Measurements from ENCODE around the gene WNT3A.

WNT3A gene

DNA sequence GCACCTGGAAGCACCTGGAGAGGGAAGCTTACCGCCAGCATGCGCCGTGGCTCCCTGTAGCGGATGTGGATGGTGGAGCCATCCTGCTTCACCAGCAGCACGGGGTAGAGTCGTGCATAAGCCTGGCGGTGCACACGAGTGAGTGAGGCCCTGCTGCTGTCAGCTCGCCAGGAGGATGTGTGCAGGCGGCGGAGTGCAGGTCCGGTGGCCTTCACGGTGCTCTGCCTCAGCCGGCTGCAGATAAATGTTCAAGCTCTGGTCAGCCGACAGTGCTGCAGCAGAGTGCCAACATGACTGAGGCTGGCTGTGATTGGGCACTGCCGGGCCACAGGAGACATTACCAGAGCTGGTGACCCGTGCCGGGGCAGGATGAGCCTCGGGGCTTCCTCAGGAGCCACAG, 100.8 kb downstream of the WNT3A start:
- H3K9me3 ChIP-seq (replicated peaks; ENCODE audit: insufficient read depth, low read length): no peaks in the 10 kb centered on the region
- no peak for TF ChIP-seq EZH2 (optimal IDR thresholded peaks at IDR 0.05; ENCODE audit: low read depth, low read length)
- no peaks in the 10 kb centered on the region for H4K20me1 ChIP-seq (ENCODE audit: insufficient read depth, low read length)
- no peak overlapping the region for H3K9ac ChIP-seq (ENCODE audit: low read length)
- no peak overlapping the region for H3K27ac ChIP-seq (ENCODE audit: low read length)
- H2AFZ ChIP-seq (ENCODE audit: low read length): no peak overlapping the region
- peaks cover 35% of the 10 kb centered on the region for H3F3A ChIP-seq (ENCODE audit: insufficient read depth, low read length)
- H3K27me3 ChIP-seq (replicated peaks; ENCODE audit: insufficient read depth, low read length): no peaks in the 10 kb centered on the region
- peaks cover 46% of the 10 kb centered on the region for H3K79me2 ChIP-seq (ENCODE audit: low read length)
- no peaks in the 10 kb centered on the region for H3K9me2 ChIP-seq (replicated peaks; ENCODE audit: insufficient read depth, low read length)
- H3K4me1 ChIP-seq (ENCODE audit: low read length): peaks cover 32% of the 10 kb centered on the region
- H3K4me3 ChIP-seq (ENCODE audit: low read length): no peak overlapping the region
- H3K36me3 ChIP-seq (replicated peaks; ENCODE audit: insufficient read depth, low read length): 0 out of 2 replicates have a peak, but pooled peaks cover 3% of the 10 kb centered on the region
- H3K4me2 ChIP-seq (ENCODE audit: low read depth, low read length): peak overlapping the region; percentile 99; the same call in 1 of the 2 replicates
- DNase-seq: no peak

DNA sequence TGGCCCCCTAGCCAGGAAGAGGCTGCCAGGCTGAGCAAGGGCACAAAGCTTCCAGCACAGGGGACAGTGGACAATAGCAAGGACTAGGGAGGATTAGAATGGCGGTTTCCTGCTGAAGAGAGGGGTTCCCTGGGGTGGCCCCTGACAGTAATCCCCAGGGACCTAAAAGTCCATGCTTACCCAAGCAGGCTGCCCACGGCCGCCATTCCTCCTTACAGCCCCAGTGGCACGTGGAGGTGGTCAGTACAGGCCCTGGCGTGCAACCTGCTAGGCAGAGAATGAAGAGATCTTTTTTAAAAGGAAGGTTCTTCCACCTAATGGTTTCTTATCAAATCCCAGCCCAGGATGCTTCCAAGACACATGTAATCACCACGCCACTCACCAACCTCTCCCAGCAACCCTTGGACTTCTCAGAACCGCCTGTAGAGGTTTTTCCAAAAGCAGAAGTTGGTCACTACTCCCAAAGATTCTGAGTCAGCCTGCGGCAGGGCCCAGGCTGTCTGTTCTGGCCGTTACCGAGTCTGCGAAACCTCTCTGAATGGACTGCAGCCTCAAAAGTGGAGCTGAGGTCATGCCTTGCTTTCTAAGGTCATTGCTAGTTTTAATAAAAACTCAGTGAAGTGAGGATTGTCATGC, 101.4 kb downstream of the WNT3A start:
- Histone ChIP-seq H4K20me1 (ENCODE audit: insufficient read depth, low read length) (no peaks in the 10 kb centered on the region), H3K27ac (ENCODE audit: low read length) (peak overlapping the region; percentile 59; the same call in 1 of the 2 replicates), H3K4me3 (ENCODE audit: low read length) (peak overlapping the region; percentile 100), H3K4me1 (ENCODE audit: low read length) (peaks cover 35% of the 10 kb centered on the region), H3K27me3 (replicated peaks; ENCODE audit: insufficient read depth, low read length) (no peaks in the 10 kb centered on the region), H2AFZ (ENCODE audit: low read length) (no peak overlapping the region), H3K9me3 (replicated peaks; ENCODE audit: insufficient read depth, low read length) (no peaks in the 10 kb centered on the region), H3F3A (ENCODE audit: insufficient read depth, low read length) (peaks cover 31% of the 10 kb centered on the region), H3K36me3 (replicated peaks; ENCODE audit: insufficient read depth, low read length) (0 out of 2 replicates have a peak, but pooled peaks cover 3% of the 10 kb centered on the region), H3K9me2 (replicated peaks; ENCODE audit: insufficient read depth, low read length) (no peaks in the 10 kb centered on the region), H3K9ac (ENCODE audit: low read length) (peak overlapping the region; percentile 99), H3K79me2 (ENCODE audit: low read length) (peaks cover 42% of the 10 kb centered on the region), H3K4me2 (ENCODE audit: low read depth, low read length) (peak overlapping the region; percentile 99)
- no peak for DNase-seq
- TF ChIP-seq EZH2 (optimal IDR thresholded peaks at IDR 0.05; ENCODE audit: low read depth, low read length) (no peak), EZH2phosphoT487 (IDR thresholded peaks at IDR 0.05; ENCODE audit: low read length) (no peak)
- TF ChIP-seq, protein P1, sequence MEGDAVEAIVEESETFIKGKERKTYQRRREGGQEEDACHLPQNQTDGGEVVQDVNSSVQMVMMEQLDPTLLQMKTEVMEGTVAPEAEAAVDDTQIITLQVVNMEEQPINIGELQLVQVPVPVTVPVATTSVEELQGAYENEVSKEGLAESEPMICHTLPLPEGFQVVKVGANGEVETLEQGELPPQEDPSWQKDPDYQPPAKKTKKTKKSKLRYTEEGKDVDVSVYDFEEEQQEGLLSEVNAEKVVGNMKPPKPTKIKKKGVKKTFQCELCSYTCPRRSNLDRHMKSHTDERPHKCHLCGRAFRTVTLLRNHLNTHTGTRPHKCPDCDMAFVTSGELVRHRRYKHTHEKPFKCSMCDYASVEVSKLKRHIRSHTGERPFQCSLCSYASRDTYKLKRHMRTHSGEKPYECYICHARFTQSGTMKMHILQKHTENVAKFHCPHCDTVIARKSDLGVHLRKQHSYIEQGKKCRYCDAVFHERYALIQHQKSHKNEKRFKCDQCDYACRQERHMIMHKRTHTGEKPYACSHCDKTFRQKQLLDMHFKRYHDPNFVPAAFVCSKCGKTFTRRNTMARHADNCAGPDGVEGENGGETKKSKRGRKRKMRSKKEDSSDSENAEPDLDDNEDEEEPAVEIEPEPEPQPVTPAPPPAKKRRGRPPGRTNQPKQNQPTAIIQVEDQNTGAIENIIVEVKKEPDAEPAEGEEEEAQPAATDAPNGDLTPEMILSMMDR (IDR thresholded peaks at IDR 0.05; ENCODE audit: low read length): no peak

DNA sequence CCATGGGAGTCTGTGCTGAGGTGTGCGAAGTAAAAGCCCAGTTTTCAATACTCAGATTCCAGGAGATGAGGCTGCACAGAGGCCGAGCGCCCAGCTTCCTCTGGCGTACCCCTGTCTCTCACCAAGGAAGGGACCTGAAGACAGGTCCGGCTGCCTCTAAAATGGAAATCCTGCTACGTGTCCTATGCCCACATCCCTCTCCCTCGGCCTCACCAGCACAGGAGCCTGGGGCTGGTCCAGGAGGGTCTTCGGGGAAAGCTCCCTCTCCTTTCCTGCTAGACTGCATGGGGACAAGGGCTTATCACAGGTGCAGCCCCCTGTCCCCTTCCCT, 101.9 kb downstream of the WNT3A start:
- Histone ChIP-seq H3K79me2 (ENCODE audit: low read length) (peaks cover 42% of the 10 kb centered on the region), H3K27ac (ENCODE audit: low read length) (peak overlapping the region; percentile 59), H3K4me3 (ENCODE audit: low read length) (peak overlapping the region; percentile 100), H3K9me3 (replicated peaks; ENCODE audit: insufficient read depth, low read length) (no peaks in the 10 kb centered on the region), H3K4me2 (ENCODE audit: low read depth, low read length) (peak overlapping the region; percentile 99), H3K9me2 (replicated peaks; ENCODE audit: insufficient read depth, low read length) (no peaks in the 10 kb centered on the region), H2AFZ (ENCODE audit: low read length) (peak overlapping the region; percentile 85), H3K4me1 (ENCODE audit: low read length) (peaks cover 34% of the 10 kb centered on the region), H4K20me1 (ENCODE audit: insufficient read depth, low read length) (no peaks in the 10 kb centered on the region), H3K36me3 (replicated peaks; ENCODE audit: insufficient read depth, low read length) (0 out of 2 replicates have a peak, but pooled peaks cover 3% of the 10 kb centered on the region), H3K27me3 (replicated peaks; ENCODE audit: insufficient read depth, low read length) (no peaks in the 10 kb centered on the region), H3F3A (ENCODE audit: insufficient read depth, low read length) (peaks cover 30% of the 10 kb centered on the region), H3K9ac (ENCODE audit: low read length) (peak overlapping the region; percentile 99)
- TF ChIP-seq EZH2 (optimal IDR thresholded peaks at IDR 0.05; ENCODE audit: low read depth, low read length): no peak
- TF ChIP-seq EZH2phosphoT487 (IDR thresholded peaks at IDR 0.05; ENCODE audit: low read length): no peak
- TF ChIP-seq, protein P1 (IDR thresholded peaks at IDR 0.05; ENCODE audit: low read length): no peak
- DNase-seq: no peak

Data from MM.1S (cell line).